H1 (cell line): Measurements from ENCODE around the gene SCG2. TPM values are rescaled to one million over a fixed set of nuclear protein-coding genes. Genes with fewer than 3 reads are reported as not detected.

Experiments
- ATF3 ChIP-seq: IDR thresholded peaks from 2 replicates; pipeline ENCODE4 v1.6.1; 2011; ENCODE audit warnings: low read depth, mild to moderate bottlenecking, low read length; ENCODE audit not compliant: insufficient read depth
- CBX5 ChIP-seq: fragments of 300-800, 300-1000 bp; sonication (generic); IDR thresholded peaks from 2 replicates; pipeline ENCODE4 v1.7.1; 2016; ENCODE audit warnings: antibody characterized with exemption, low read length, low read depth
- CBX8 ChIP-seq: fragments of 300-800, 300-1000 bp; sonication (generic); IDR thresholded peaks from 2 replicates; pipeline ENCODE4 v1.7.1; 2016; ENCODE audit warnings: low read depth, low read length, borderline replicate concordance
- CHD2 ChIP-seq: IDR thresholded peaks from 2 replicates; pipeline ENCODE4 v1.6.1; 2012; ENCODE audit warnings: low read length, improper control_type of control experiment
- CTBP2 ChIP-seq: IDR thresholded peaks from 2 replicates; pipeline ENCODE4 v1.7.0; 2011; ENCODE audit warnings: borderline replicate concordance, mild to moderate bottlenecking, moderate library complexity, mixed read lengths, low read length; ENCODE audit not compliant: insufficient read depth, insufficient read length
- EZH2 ChIP-seq: fragments of 200-600 bp; sonication (generic); IDR thresholded peaks from 2 replicates; pipeline ENCODE4 v1.7.1; 2012; ENCODE audit warnings: low read depth, mild to moderate bottlenecking, moderate library complexity, low read length, inconsistent platforms; ENCODE audit not compliant: severe bottlenecking
- GTF2F1 ChIP-seq: IDR thresholded peaks from 2 replicates; pipeline ENCODE4 v1.6.1; 2012; ENCODE audit warnings: low read depth, low read length, improper control_type of control experiment, borderline replicate concordance
- JUND ChIP-seq: IDR thresholded peaks from 2 replicates; pipeline ENCODE4 v1.6.1; 2011; ENCODE audit warnings: mild to moderate bottlenecking, improper control_type of control experiment, low read length
- KDM5A ChIP-seq: fragments of 200-600 bp; IDR thresholded peaks from 2 replicates; pipeline ENCODE4 v1.7.1; 2012; ENCODE audit warnings: mild to moderate bottlenecking, low read length, inconsistent platforms, mixed read lengths
- PHF8 ChIP-seq: fragments of 200-600 bp; sonication (generic); conservative IDR thresholded peaks from 2 replicates; pipeline ENCODE4 v1.7.1; 2012; ENCODE audit warnings: low read depth, mild to moderate bottlenecking, inconsistent platforms, low read length, moderate library complexity
- POU5F1 ChIP-seq: IDR thresholded peaks from 2 replicates; pipeline ENCODE4 v1.6.1; 2011; ENCODE audit warnings: low read depth, mild to moderate bottlenecking, low read length, moderate library complexity
- RBBP5 ChIP-seq: IDR thresholded peaks from 2 replicates; pipeline ENCODE4 v1.7.1; 2012; ENCODE audit warnings: low read depth, mild to moderate bottlenecking, inconsistent platforms, low read length, moderate library complexity, borderline replicate concordance
- RNF2 ChIP-seq: fragments of 200-900, 300-1000 bp; sonication (generic); IDR thresholded peaks from 2 replicates; pipeline ENCODE4 v1.7.1; 2016; ENCODE audit warnings: borderline replicate concordance, low read depth, mild to moderate bottlenecking, antibody characterized with exemption, low read length; ENCODE audit not compliant: poor library complexity, severe bottlenecking; ENCODE audit errors: missing control alignments
- SIRT6 ChIP-seq: IDR thresholded peaks from one replicate; pipeline ENCODE4 v1.7.1; 2012; ENCODE audit warnings: low read length, inconsistent platforms
- SP2 ChIP-seq: IDR thresholded peaks from 2 replicates; pipeline ENCODE4 v1.6.1; 2012; ENCODE audit warnings: mild to moderate bottlenecking, low read length, inconsistent platforms
- SP4 ChIP-seq: IDR thresholded peaks from 2 replicates; pipeline ENCODE4 v1.6.1; 2012; ENCODE audit warnings: low read length, inconsistent platforms
- TAF1 ChIP-seq: IDR thresholded peaks from 2 replicates; pipeline ENCODE4 v1.6.1; 2011; ENCODE audit warnings: mild to moderate bottlenecking, low read depth, low read length
- TBP ChIP-seq: IDR thresholded peaks from 2 replicates; pipeline ENCODE4 v1.6.1; 2011; ENCODE audit warnings: low read depth, low read length, improper control_type of control experiment
- TEAD4 ChIP-seq: IDR thresholded peaks from 2 replicates; pipeline ENCODE4 v1.6.1; 2012; ENCODE audit warnings: low read depth, low read length, inconsistent platforms, mixed read lengths
- USF2 ChIP-seq: IDR thresholded peaks from 2 replicates; pipeline ENCODE4 v1.6.1; 2011; ENCODE audit warnings: low read length, improper control_type of control experiment
- polyA plus RNA-seq, 7 experiments: library from polyadenylated mRNA; depleted of rRNA in 3 of 7; stranded (reverse) in 5 of 7; unstranded in 2 of 7; fragments of >200 nt in 5 of 7; fragments of 200-250 nt in 2 of 7; gene quantifications; 1 replicate in 5 of 7; 2 replicates in 1 of 7; 4 replicates in 1 of 7; pipeline versions ENCODE4 v1.2.1 to v1.2.3, GENCODE V29; 2011 to 2013; ENCODE audit warnings: missing spikeins in 2 of 7, mixed read lengths in 2 of 7
- total RNA-seq: library from RNA; stranded (reverse); fragmentation: NEBNext Ultra II Directional; extraction: Animal tissue kit (Norgen Biotek cat#: 25700); gene quantifications from 2 replicates; pipeline ENCODE4 v1.2.1, GENCODE V29; 2021

Gene SCG2
- total and polyA plus RNA-seq, 2 of the 8 experiments (the other 6 are each of a cell fraction or from before 2014, with no cell fraction given): 0.54 to 1.0 TPM

- TF ChIP-seq KDM5A: no peak
- no peak for TF ChIP-seq USF2
- no peak for TF ChIP-seq SIRT6
- TF ChIP-seq POU5F1: peak; percentile 87
- TF ChIP-seq SP2: no peak
- no peak for TF ChIP-seq EZH2
- TF ChIP-seq TAF1: no peak
- TF ChIP-seq CBX5: no peak
- TF ChIP-seq CBX8: no peak
- no peak for TF ChIP-seq ATF3
- TF ChIP-seq GTF2F1: no peak
- peak; percentile 4; the same call in 1 of the 2 replicates for TF ChIP-seq CHD2
- no peak for TF ChIP-seq SP4
- no peak for TF ChIP-seq TBP
- TF ChIP-seq TEAD4: peak; percentile 83
- TF ChIP-seq RNF2: no peak
- TF ChIP-seq PHF8: no peak
- TF ChIP-seq CTBP2: no peak
- peak; percentile 31; the same call in 1 of the 2 replicates for TF ChIP-seq JUND
- no peak for TF ChIP-seq RBBP5
These were observed 16.2 kb upstream of the SCG2 start (continued) for GRCh38 chr2:223618172-223619035.
